Measurements from ENCODE around the gene JDP2.

Gene JDP2

GRCh38 chr14:75520852-75521251 lies 93.0 kb downstream of the JDP2 start:
- DNase-seq, result no peak

- DNase-seq, result no peak
Observed at GRCh38 chr14:75521415-75522199, 93.8 kb downstream of the JDP2 start.

DNA sequence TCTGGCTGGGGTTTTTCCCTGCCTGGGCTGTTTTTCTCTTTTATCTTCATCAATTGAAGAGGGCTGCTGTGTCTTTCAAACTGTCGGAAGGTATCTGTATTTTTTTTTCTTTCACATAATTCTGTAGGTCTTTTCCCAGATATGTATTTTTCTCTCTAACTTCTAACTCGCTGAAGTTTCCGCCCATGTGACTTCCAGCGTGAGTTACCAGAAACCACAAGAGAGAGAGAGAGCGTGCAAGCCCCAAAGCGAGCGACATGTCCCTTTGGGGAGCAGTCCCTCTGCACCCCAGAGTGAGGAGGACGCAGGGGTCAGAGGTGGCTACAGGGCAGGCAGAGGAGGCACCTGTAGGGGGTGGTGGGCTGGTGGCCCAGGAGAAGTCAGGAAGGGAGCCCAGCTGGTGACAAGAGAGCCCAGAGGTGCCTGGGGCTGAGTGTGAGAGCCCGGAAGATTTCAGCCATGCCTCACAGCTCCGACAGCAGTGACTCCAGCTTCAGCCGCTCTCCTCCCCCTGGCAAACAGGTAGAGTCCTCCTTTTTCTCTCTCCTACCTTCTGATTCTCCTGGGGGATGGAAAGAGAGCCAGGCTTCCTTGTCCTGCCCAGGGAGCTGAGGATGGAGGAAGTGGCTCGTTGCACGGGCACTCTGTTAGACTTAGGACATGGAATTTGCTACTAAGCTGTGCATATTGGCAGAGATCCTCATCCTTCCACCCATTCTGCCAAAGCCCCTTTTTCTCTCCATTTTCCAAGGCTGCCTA lies 94.6 kb downstream of the JDP2 start, which contains the start of gene BATF:
BATF (plus strand) TSS at position 246 of the 759 bp plus-strand sequence; CDS start at position 460, 214 bp downstream.
- DNase-seq, result peak; percentile 64 to 85

DNA sequence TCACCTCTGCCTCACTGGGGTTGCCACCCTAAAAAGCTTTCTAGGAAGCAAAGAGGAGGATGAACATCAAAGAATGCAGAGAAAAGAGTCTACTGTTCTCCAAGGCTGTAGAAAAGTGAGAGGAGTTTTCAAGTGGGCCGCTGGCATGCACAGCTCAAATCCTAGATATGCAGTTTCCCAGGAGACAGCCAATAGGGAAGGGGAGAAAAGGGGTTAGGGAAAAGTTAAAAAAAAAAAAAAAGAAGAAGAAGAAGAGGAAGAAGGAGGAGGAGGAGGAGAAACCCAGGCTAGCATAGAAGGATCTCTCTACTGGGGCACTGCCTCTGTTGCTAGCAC lies 95.1 kb downstream of the JDP2 start:
- DNase-seq, result no peak

All from AML-193 (cell line).